Effector memory CD8-positive, alpha-beta T cell (primary cell): ENCODE data around the gene TOMM6.

Experiments used
- ATAC-seq: fragments of 150-1000 bp; cut with Tn5 transposase; replicated peaks from 2 replicates; pipeline ENCODE4 v1.10.0; 2021; ENCODE audit warnings: mild to moderate bottlenecking, moderate library complexity
- DNase-seq, 3 experiments: peaks; one replicate each; pipeline ENCODE4 v3.0.0; 2021
- H3K27ac Mint-ChIP-seq, 2 donors: one replicate each; pipeline ENCODE4 v1.8.0; 2022; ENCODE audit warnings: mild to moderate bottlenecking in 2 of 2, mixed read lengths in 2 of 2, moderate library complexity in 2 of 2
- H3K27me3 Mint-ChIP-seq, 2 donors: one replicate each; pipeline ENCODE4 v1.8.0; 2022; ENCODE audit warnings: mixed read lengths in 2 of 2
- H3K36me3 Mint-ChIP-seq: one replicate; pipeline ENCODE4 v1.8.0; 2022; ENCODE audit warnings: mild to moderate bottlenecking, moderate library complexity, mixed read lengths; ENCODE audit not compliant: insufficient read depth
- H3K4me1 Mint-ChIP-seq, 2 donors: one replicate each; pipeline ENCODE4 v1.8.0; 2022; ENCODE audit warnings: low read depth in 2 of 2, mixed read lengths in 2 of 2
- H3K4me3 Mint-ChIP-seq, 2 donors: one replicate each; pipeline ENCODE4 v1.8.0; 2022; ENCODE audit warnings: mild to moderate bottlenecking in 2 of 2, mixed read lengths in 2 of 2, moderate library complexity in 2 of 2
- H3K9me3 Mint-ChIP-seq, 2 donors: one replicate each; pipeline ENCODE4 v1.8.0; 2022; ENCODE audit warnings: mixed read lengths in 2 of 2
- total RNA-seq, 9 experiments: gene quantifications; one replicate each; lab custom pipeline; 2026; lab: John Stamatoyannopoulos, UW

TOMM6 gene
- 0 reads per million in 9 experiments for total RNA-seq

GRCh38 chr6:41787219-41787917 is at the start of gene TOMM6:
TOMM6 (plus strand) TSS chr6:41787694; CDS start chr6:41787698, 4 bp downstream.
- ATAC-seq (peak; percentile 81), DNase-seq (peak; percentile 94 to 96 (median 95))
- Mint-ChIP-seq H3K4me3 (peak within 1 kb of the TSS; percentile 94 to 95), H3K36me3 (peaks cover 49% of the 10 kb centered on the region), H3K27ac (peak within 1 kb of the TSS; percentile 95 to 97), H3K27me3 (no peaks in the 10 kb centered on the region), H3K9me3 (no peaks in the 10 kb centered on the region), H3K4me1 (peaks cover 3 to 7% of the 10 kb centered on the region in 2 donors)

GRCh38 chr6:41739041-41739440 is 48.5 kb upstream of the TOMM6 start:
- Mint-ChIP-seq H3K27ac (no peak overlapping the region), H3K36me3 (peaks cover 5% of the 10 kb centered on the region), H3K4me3 (no peak overlapping the region), H3K4me1 (peaks cover 0 to 3% of the 10 kb centered on the region in 2 donors), H3K27me3 (peaks cover 0 to 5% of the 10 kb centered on the region in 2 donors), H3K9me3 (no peaks in the 10 kb centered on the region)
- DNase-seq, result no peak
- ATAC-seq, result no peak

- Mint-ChIP-seq H3K27me3 (peaks cover 0 to 5% of the 10 kb centered on the region in 2 donors), H3K36me3 (peaks cover 1% of the 10 kb centered on the region), H3K4me3 (no peak overlapping the region), H3K4me1 (peaks cover 0 to 3% of the 10 kb centered on the region in 2 donors), H3K27ac (no peak overlapping the region), H3K9me3 (no peaks in the 10 kb centered on the region)
- no peak for DNase-seq
- ATAC-seq, result no peak
These were observed 46.9 kb upstream of the TOMM6 start for GRCh38 chr6:41740366-41741162.

DNA sequence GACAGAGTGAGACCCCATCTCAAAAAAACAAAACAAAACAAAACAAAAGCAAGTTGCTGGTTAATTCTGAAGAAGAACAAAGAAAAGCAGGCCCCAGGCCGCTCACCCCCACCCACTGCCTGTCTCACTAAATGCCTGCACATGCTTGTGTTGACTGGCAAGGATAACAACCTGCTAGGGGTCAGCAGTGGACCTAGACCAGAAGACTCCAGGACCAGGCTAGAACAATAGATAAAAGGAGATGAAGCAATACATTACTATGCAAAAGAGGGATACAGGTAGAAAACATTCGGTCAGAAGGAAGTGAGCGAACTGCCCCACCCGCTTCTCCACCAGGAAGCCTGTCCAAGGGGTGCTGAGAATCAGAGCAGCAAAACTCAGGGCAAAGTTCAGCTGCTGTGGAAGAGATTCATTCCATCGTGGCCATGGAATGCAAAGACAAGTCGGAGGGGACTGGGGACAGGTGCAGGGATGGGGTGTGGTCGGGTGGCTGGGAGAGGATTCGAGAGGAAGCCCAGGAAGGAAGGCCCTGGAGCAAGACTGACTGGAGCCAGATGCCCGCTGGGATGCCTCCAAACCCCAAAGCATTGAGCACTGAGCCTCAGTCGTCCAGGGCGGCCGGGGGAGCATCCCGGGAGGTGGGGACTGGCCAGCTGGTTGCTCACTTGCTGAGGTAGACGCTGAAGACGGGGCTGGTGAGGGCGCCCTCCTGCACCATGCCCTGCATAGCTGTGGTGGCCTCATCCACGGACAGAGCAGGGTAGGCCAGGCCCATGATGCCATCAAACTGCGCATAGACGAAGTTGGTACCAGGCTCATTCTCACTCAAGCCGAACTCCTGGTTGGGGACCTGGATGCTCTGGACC is 45.6 kb upstream of the TOMM6 start:
- DNase-seq, result no peak
- Mint-ChIP-seq H3K4me1 (no peaks in the 10 kb centered on the region), H3K27me3 (peaks cover 0 to 5% of the 10 kb centered on the region in 2 donors), H3K4me3 (no peak overlapping the region), H3K36me3 (peaks cover 2% of the 10 kb centered on the region), H3K9me3 (no peaks in the 10 kb centered on the region), H3K27ac (peak overlapping the region in 1 of 2 donors; percentile 49)
- no peak for ATAC-seq

- Mint-ChIP-seq H3K4me3 (no peak overlapping the region), H3K27me3 (peaks cover 5 to 10% of the 10 kb centered on the region in 2 donors), H3K27ac (no peak overlapping the region), H3K9me3 (no peaks in the 10 kb centered on the region), H3K4me1 (no peaks in the 10 kb centered on the region), H3K36me3 (peaks cover 2% of the 10 kb centered on the region)
- no peak for DNase-seq
- no peak for ATAC-seq
These were observed 43.9 kb upstream of the TOMM6 start for GRCh38 chr6:41743406-41744235.

- DNase-seq, result no peak
- peaks cover 5 to 12% of the 10 kb centered on the region in 2 donors for H3K27me3 Mint-ChIP-seq
- H3K4me3 Mint-ChIP-seq, result no peak overlapping the region
- peaks cover 2% of the 10 kb centered on the region for H3K36me3 Mint-ChIP-seq
- H3K9me3 Mint-ChIP-seq, result no peaks in the 10 kb centered on the region
- ATAC-seq, result no peak
- H3K27ac Mint-ChIP-seq, result no peak overlapping the region
- no peaks in the 10 kb centered on the region for H3K4me1 Mint-ChIP-seq
These were observed 43.2 kb upstream of the TOMM6 start for GRCh38 chr6:41744236-41744787.

- no peak for ATAC-seq
- DNase-seq, result no peak
- Mint-ChIP-seq H3K4me1 (no peaks in the 10 kb centered on the region), H3K36me3 (peaks cover 2% of the 10 kb centered on the region), H3K9me3 (no peaks in the 10 kb centered on the region), H3K27me3 (peaks cover 0 to 24% of the 10 kb centered on the region in 2 donors), H3K27ac (no peak overlapping the region), H3K4me3 (no peak overlapping the region)
These were observed 41.4 kb upstream of the TOMM6 start for GRCh38 chr6:41746107-41746506.

GRCh38 chr6:41747256-41748101 is 40.0 kb upstream of the TOMM6 start, which contains the start of gene PGC:
PGC (minus strand) TSS chr6:41747397; CDS start chr6:41747334, 63 bp downstream.
- Mint-ChIP-seq H3K4me1 (no peaks in the 10 kb centered on the region), H3K36me3 (peaks cover 2% of the 10 kb centered on the region), H3K9me3 (no peaks in the 10 kb centered on the region), H3K4me3 (no peak within 1 kb of the TSS), H3K27ac (no peak within 1 kb of the TSS), H3K27me3 (peaks cover 0 to 24% of the 10 kb centered on the region in 2 donors)
- ATAC-seq, result no peak
- no peak for DNase-seq

DNA sequence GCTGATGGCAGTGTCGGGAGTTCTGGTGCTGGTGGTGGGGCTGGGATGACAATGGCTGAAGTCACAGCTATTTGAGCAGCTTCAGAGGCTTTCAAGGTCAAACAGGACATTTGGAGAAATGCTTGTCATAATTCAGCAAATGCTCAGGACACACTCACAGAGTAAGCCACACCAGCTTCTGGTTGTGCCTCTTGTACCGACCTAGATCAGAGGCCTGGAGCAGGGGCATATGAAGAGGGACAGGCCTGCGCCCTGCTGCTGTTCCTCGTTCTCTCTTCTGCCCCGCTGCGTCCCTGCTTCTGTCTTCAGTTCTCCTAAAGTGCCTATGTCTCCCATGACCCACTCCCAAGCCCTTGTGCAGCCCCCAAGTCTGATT is 39.4 kb upstream of the TOMM6 start:
- Mint-ChIP-seq H3K9me3 (no peaks in the 10 kb centered on the region), H3K27ac (no peak overlapping the region), H3K36me3 (peaks cover 2% of the 10 kb centered on the region), H3K27me3 (peaks cover 0 to 24% of the 10 kb centered on the region in 2 donors), H3K4me1 (no peaks in the 10 kb centered on the region), H3K4me3 (no peak overlapping the region)
- DNase-seq (no peak), ATAC-seq (no peak)

DNA sequence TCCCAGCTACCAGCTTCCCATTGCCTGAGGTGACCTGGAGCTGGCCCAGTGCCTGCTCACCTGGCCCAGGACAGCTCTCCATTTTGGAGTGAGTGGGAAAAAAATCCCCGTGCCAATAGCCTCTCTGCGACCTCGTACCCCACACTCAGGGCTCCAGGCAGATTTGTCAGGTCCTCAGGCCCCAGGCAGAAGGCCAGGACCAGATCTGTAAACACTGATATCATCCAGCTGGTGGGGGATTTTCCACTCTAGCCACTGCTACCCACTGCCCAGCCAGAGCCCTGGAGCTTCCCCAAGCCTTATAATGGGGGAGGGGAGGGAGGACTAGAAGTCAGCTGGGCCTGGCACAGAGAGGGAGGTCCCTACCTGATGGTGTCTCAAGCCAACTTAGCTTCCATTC is 39.0 kb upstream of the TOMM6 start:
- DNase-seq (no peak), ATAC-seq (no peak)
- Mint-ChIP-seq H3K27me3 (peaks cover 0 to 29% of the 10 kb centered on the region in 2 donors), H3K4me3 (no peak overlapping the region), H3K36me3 (peaks cover 2% of the 10 kb centered on the region), H3K4me1 (no peaks in the 10 kb centered on the region), H3K27ac (no peak overlapping the region), H3K9me3 (no peaks in the 10 kb centered on the region)

- no peaks in the 10 kb centered on the region for H3K4me1 Mint-ChIP-seq
- ATAC-seq (no peak), DNase-seq (no peak)
- H3K9me3 Mint-ChIP-seq, result no peaks in the 10 kb centered on the region
- H3K27me3 Mint-ChIP-seq, result peaks cover 0 to 47% of the 10 kb centered on the region in 2 donors
- H3K36me3 Mint-ChIP-seq, result peaks cover 2% of the 10 kb centered on the region
- no peak overlapping the region for H3K4me3 Mint-ChIP-seq
- H3K27ac Mint-ChIP-seq, result no peak overlapping the region
These were observed 37.1 kb upstream of the TOMM6 start for GRCh38 chr6:41750374-41750773.

- ATAC-seq (no peak), DNase-seq (no peak)
- Mint-ChIP-seq H3K4me3 (no peak overlapping the region), H3K4me1 (no peaks in the 10 kb centered on the region), H3K27ac (no peak overlapping the region), H3K9me3 (no peaks in the 10 kb centered on the region), H3K27me3 (peaks cover 0 to 36% of the 10 kb centered on the region in 2 donors), H3K36me3 (peaks cover 3% of the 10 kb centered on the region)
These were observed 31.6 kb upstream of the TOMM6 start for GRCh38 chr6:41755895-41756294.
